K562 (cell line): ENCODE data around the gene LRRC7. TPM values are rescaled to one million over a fixed set of nuclear protein-coding genes. Genes with fewer than 3 reads are reported as not detected.

Experiments
- ATAC-seq: fragments of 200-7000 bp; cut with Tn5 transposase; 3 replicates; pipeline ENCODE4 v1.9.1; 2020; ENCODE audit warnings: moderate library complexity
- BruUV-seq: library from RNA; stranded (reverse); fragments of 400-500 nt; replicated peaks from 2 replicates; lab custom pipeline; 2021; lab: Mats Ljungman, UMichigan
- CTCF ChIA-PET: fragments of 300-600 bp; formaldehyde crosslinking; extraction: SDS; loops from one replicate; lab custom pipeline; 2021; ENCODE audit warnings: low intra/inter-chr PET ratio; lab: Yijun Ruan, JAX
- POLR2A ChIA-PET: fragments of 300-600, 350-650 bp; sonication (Branson Sonifier 250); formaldehyde crosslinking; extraction: SDS; loops from one replicate; lab custom pipeline; 2021; ENCODE audit warnings: antibody characterized with exemption, inconsistent platforms; lab: Yijun Ruan, JAX
- DNase-seq, 4 experiments: peaks; one replicate each; pipeline versions ENCODE4 v3.0.0 to v3.0.0-alpha.2; 2011 to 2018; ENCODE audit warnings: low spot score in 3 of 4, mixed read lengths in 3 of 4; ENCODE audit errors: extremely low read depth in 1 of 4
- FAIRE-seq: peaks from 2 replicates; lab custom pipeline; 2011; peaks lifted over from hg19 to GRCh38; lab: Jason Lieb, UNC
- H2AFZ ChIP-seq: 2 replicates; pipeline ENCODE4 v1.6.0; 2011; ENCODE audit warnings: low read depth, low read length, control low read depth, inconsistent platforms
- H3K27ac ChIP-seq: fragments of 200-600 bp; 3 replicates; pipeline ENCODE4 v1.8.0; 2011; ENCODE audit warnings: low read depth, mild to moderate bottlenecking, control low read depth, inconsistent platforms, low read length, moderate library complexity, mixed read lengths; ENCODE audit errors: extremely low read depth
- H3K27me3 ChIP-seq, 2 experiments: fragments of 300-600 bp in 1 of 2; 2 replicates in 1 of 2; 3 replicates in 1 of 2; pipeline versions ENCODE4 v1.6.0 to v1.8.0; 2011; ENCODE audit warnings: inconsistent platforms in 2 of 2, low read length in 2 of 2, mild to moderate bottlenecking in 1 of 2, mixed read lengths in 1 of 2, moderate library complexity in 1 of 2; ENCODE audit not compliant: control insufficient read depth in 2 of 2, insufficient read depth in 2 of 2
- H3K36me3 ChIP-seq: fragments of 300-600 bp; 3 replicates; pipeline ENCODE4 v1.8.0; 2011; ENCODE audit warnings: mild to moderate bottlenecking, low read length, inconsistent platforms; ENCODE audit not compliant: control insufficient read depth, insufficient read depth
- H3K4me1 ChIP-seq, 2 experiments: fragments of 200-600 bp in 1 of 2; replicated peaks in 1 of 2; 2 replicates in 1 of 2; 3 replicates in 1 of 2; pipeline versions ENCODE4 v1.5.1 to v1.8.0; 2011; ENCODE audit warnings: inconsistent platforms in 2 of 2, low read length in 2 of 2, mild to moderate bottlenecking in 1 of 2, mixed read lengths in 1 of 2, moderate library complexity in 1 of 2; ENCODE audit not compliant: control insufficient read depth in 2 of 2, insufficient read depth in 2 of 2
- H3K4me2 ChIP-seq: 2 replicates; pipeline ENCODE4 v1.6.1; 2011; ENCODE audit warnings: low read length, control low read depth, inconsistent platforms, mixed read lengths; ENCODE audit not compliant: insufficient read depth
- H3K4me3 ChIP-seq: fragments of 200-600 bp; sonication (generic), shearing (Covaris generic); 2 replicates; pipeline ENCODE4 v1.5.1; 2016; ENCODE audit warnings: control low read depth, inconsistent platforms
- H3K79me2 ChIP-seq: fragments of 200-600 bp; 3 replicates; pipeline ENCODE4 v1.8.0; 2011; ENCODE audit warnings: low read length, inconsistent platforms; ENCODE audit not compliant: control insufficient read depth, insufficient read depth
- H3K9ac ChIP-seq, 2 experiments: 2 replicates each; pipeline versions ENCODE4 v1.6.0 to v1.6.1; 2011; ENCODE audit warnings: low read depth in 2 of 2, low read length in 2 of 2, control low read depth in 1 of 2, inconsistent platforms in 1 of 2, mild to moderate bottlenecking in 1 of 2, mixed read lengths in 1 of 2; ENCODE audit not compliant: insufficient read depth in 1 of 2
- H3K9me1 ChIP-seq: one replicate; pipeline ENCODE4 v1.6.0; 2011; ENCODE audit warnings: inconsistent platforms, mild to moderate bottlenecking, low read length, moderate library complexity; ENCODE audit not compliant: control insufficient read depth, insufficient read depth
- H3K9me3 ChIP-seq: replicated peaks from 2 replicates; pipeline ENCODE4 v1.5.1; 2011; ENCODE audit warnings: low read depth, low read length, inconsistent platforms; ENCODE audit not compliant: control insufficient read depth, insufficient read depth
- H4K20me1 ChIP-seq: replicated peaks from 2 replicates; pipeline ENCODE4 v1.6.1; 2011; ENCODE audit warnings: low read length, inconsistent platforms, mixed read lengths; ENCODE audit not compliant: control insufficient read depth, insufficient read depth
- ARHGAP35 ChIP-seq: fragments of 450-650 bp; IDR thresholded peaks from 2 replicates; pipeline ENCODE4 v1.6.1; 2018; ENCODE audit not compliant: partially characterized antibody
- HDGF ChIP-seq: fragments of 450-650 bp; IDR thresholded peaks from 2 replicates; pipeline ENCODE4 v1.6.1; 2016
- MTF1 ChIP-seq: fragments of 250-450 bp; sonication (Bioruptor Pico); IDR thresholded peaks from 2 replicates; pipeline ENCODE4 v1.9.0; 2021; ENCODE audit warnings: moderate library complexity, mild to moderate bottlenecking, inconsistent platforms, borderline replicate concordance
- NFIX ChIP-seq: fragments of 250-450 bp; sonication (Bioruptor Pico); IDR thresholded peaks from 2 replicates; pipeline ENCODE4 v1.4.0; 2020; ENCODE audit warnings: low read depth, mild to moderate bottlenecking, moderate library complexity
- RBFOX2 ChIP-seq: fragments of 200-400 bp; formaldehyde crosslinking; IDR thresholded peaks from 2 replicates; pipeline ENCODE4 v1.6.1; 2017; ENCODE audit warnings: low read depth, mild to moderate bottlenecking, low read length, moderate library complexity
- RUNX1 ChIP-seq: sonication (generic); IDR thresholded peaks from 2 replicates; pipeline ENCODE4 v1.6.1; 2016; ENCODE audit warnings: antibody characterized with exemption, low read depth
- TGIF2 ChIP-seq: sonication (generic); formaldehyde crosslinking; IDR thresholded peaks from 2 replicates; pipeline ENCODE4 v1.8.1; 2022; ENCODE audit warnings: mild to moderate bottlenecking, missing genetic modification reagents, moderate library complexity
- ZKSCAN8 ChIP-seq: fragments of 200-800 bp; sonication (Bioruptor generic); IDR thresholded peaks from 2 replicates; pipeline ENCODE4 v1.6.1; 2016; ENCODE audit warnings: missing genetic modification characterization, missing compliant biosample characterization
- ZNF197 ChIP-seq: fragments of 200-800 bp; sonication (Bioruptor generic); IDR thresholded peaks from 2 replicates; pipeline ENCODE4 v1.6.1; 2016; ENCODE audit warnings: low read depth, missing genetic modification characterization, missing compliant biosample characterization
- ZNF395 ChIP-seq: fragments of 200-800 bp; sonication (Bioruptor generic); IDR thresholded peaks from 2 replicates; pipeline ENCODE4 v1.6.1; 2017; ENCODE audit warnings: missing genetic modification characterization, missing compliant biosample characterization
- ZNF398 ChIP-seq: fragments of 250-450 bp; sonication (Bioruptor Pico); IDR thresholded peaks from 2 replicates; pipeline ENCODE4 v1.8.0; 2021; ENCODE audit warnings: moderate library complexity, mild to moderate bottlenecking, inconsistent platforms
- ZNF449 ChIP-seq: fragments of 250-450 bp; sonication (Bioruptor Pico); IDR thresholded peaks from 2 replicates; pipeline ENCODE4 v1.8.0; 2022; ENCODE audit warnings: moderate library complexity, mild to moderate bottlenecking, inconsistent platforms
- ZNF76 ChIP-seq: fragments of 250-450 bp; sonication (Bioruptor Pico); IDR thresholded peaks from 2 replicates; pipeline ENCODE4 v1.4.0; 2020; ENCODE audit warnings: mild to moderate bottlenecking, moderate library complexity, borderline replicate concordance
- ZNF77 ChIP-seq: fragments of 250-450 bp; sonication (Bioruptor Pico); IDR thresholded peaks from 2 replicates; pipeline ENCODE4 v1.5.0; 2020
- ZNF79 ChIP-seq: fragments of 250-450 bp; sonication (Bioruptor Pico); IDR thresholded peaks from 2 replicates; pipeline ENCODE4 v1.4.0; 2020; ENCODE audit warnings: low read depth, mild to moderate bottlenecking, moderate library complexity
- in situ Hi-C: fragments of 300-500 bp; cut with MboI; formaldehyde crosslinking; loops from 4 replicates; pipeline ENCODE4 v1.15.0; 2018; ENCODE audit warnings: inconsistent platforms, mixed read lengths
- intact Hi-C: fragments of 100-400 bp; cut with micrococcal nuclease; formaldehyde crosslinking; loops from 2 replicates; pipeline ENCODE4 v1.14.2; 2022
- polyA plus RNA-seq, 8 experiments: library from polyadenylated mRNA; depleted of rRNA in 4 of 8; stranded (reverse) in 5 of 8; unstranded in 3 of 8; fragments of >200 nt; fragmentation: Nextera tagmentation in 2 of 8; fragmentation: Illumina TruSeq in 1 of 8; extraction: Ambion mirVana in 2 of 8; extraction: Trizol in 1 of 8; gene quantifications; 2 replicates each; pipeline versions ENCODE4 v1.2.1 to v1.2.3, GENCODE V29; 2011 to 2014; ENCODE audit warnings: inconsistent platforms in 1 of 8, missing spikeins in 1 of 8
- total RNA-seq, 7 experiments: library from RNA; depleted of rRNA in 6 of 7; stranded (reverse); fragments of >200 nt in 6 of 7; fragmentation: Illumina TruSeq in 2 of 7; extraction: Trizol in 2 of 7; gene quantifications; 2 replicates each; pipeline versions ENCODE4 v1.2.1 to v1.2.3, GENCODE V29; 2011 to 2021; ENCODE audit warnings: low replicate concordance in 1 of 7
- TF ChIP-seq, protein P1 (sequence below), 2 experiments: fragments of 200-800 bp in 1 of 2; sonication (Bioruptor generic) in 1 of 2; sonication (generic) in 1 of 2; formaldehyde crosslinking in 1 of 2; IDR thresholded peaks in 1 of 2; conservative IDR thresholded peaks in 1 of 2; 2 replicates each; pipeline versions ENCODE4 v1.5.0 to v1.6.1; 2016 to 2020; ENCODE audit warnings: missing compliant biosample characterization in 1 of 2, missing genetic modification characterization in 1 of 2, missing genetic modification reagents in 1 of 2

Gene LRRC7
- total and polyA plus RNA-seq, 9 of the 15 experiments (the other 6 are each of a cell fraction or from before 2014, with no cell fraction given), result 0.09 to 0.94 (median 0.49) TPM

DNA sequence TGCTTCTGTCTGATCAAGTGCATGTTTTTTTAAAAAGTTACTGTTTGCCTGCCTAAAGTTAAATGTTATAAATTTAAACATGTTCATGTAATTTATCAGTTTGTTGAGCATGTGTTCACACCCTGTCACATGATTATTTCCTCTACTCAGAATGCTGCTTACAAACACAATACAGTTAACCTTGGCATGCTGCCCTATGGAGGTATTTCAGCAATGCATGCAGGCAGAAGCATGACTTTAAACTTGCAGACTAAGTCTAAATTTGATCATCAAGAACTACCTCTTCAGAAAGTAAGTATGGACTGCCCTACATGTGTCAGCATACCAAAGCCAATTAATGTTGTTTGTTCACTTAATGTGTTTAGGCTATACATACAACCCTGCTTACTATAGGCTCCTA lies 476.1 kb downstream of the LRRC7 start:
- BruUV-seq, result no TSS peak
- no peak; the same call in 2 of the 3 replicates for ATAC-seq
- no peaks in the 10 kb centered on the region for H3K9me1 ChIP-seq
- in situ Hi-C loops, result no loop called here
- H3K36me3 ChIP-seq, result no peaks in the 10 kb centered on the region
- peak overlapping the region; percentile 74 for H2AFZ ChIP-seq
- no peaks in the 10 kb centered on the region for H3K79me2 ChIP-seq
- peak in 1 of 4 experiments; percentile 41 for DNase-seq
- no peak for FAIRE-seq
- H4K20me1 ChIP-seq, result no peaks in the 10 kb centered on the region
- no peak overlapping the region for H3K4me2 ChIP-seq
- no peak overlapping the region for H3K9ac ChIP-seq
- H3K27ac ChIP-seq, result peak overlapping the region; percentile 3; the same call in 2 of the 3 replicates
- H3K4me1 ChIP-seq, result peaks cover 0 to 35% of the 10 kb centered on the region in 2 experiments; a peak in 3 of 5 replicates
- POLR2A ChIA-PET, result interaction anchor here (1.0 kb wide), 1 partner anchor 38 kb away, joined by 3 read pairs; no protein-coding TSS in a partner anchor
- no peak overlapping the region for H3K4me3 ChIP-seq
- intact Hi-C loops, result loop anchor here (2.0 kb wide), 1 partner anchor 41 kb away; no protein-coding TSS in a partner anchor
- H3K9me3 ChIP-seq, result no peaks in the 10 kb centered on the region
- H3K27me3 ChIP-seq, result no peaks in the 10 kb centered on the region
- CTCF ChIA-PET, result no interaction called here
- TF ChIP-seq ZKSCAN8 (CRISPR knock-in tag), result peak; percentile 38; the same call in 1 of the 2 replicates
- TF ChIP-seq ZNF395 (CRISPR knock-in tag), result peak; percentile 27; the same call in 1 of the 2 replicates
- TF ChIP-seq HDGF, result no peak
- TF ChIP-seq ZNF76, result 0 out of 2 replicates have a peak, but pooled peaks have one; percentile 45
- TF ChIP-seq ZNF197 (CRISPR knock-in tag), result 0 out of 2 replicates have a peak, but pooled peaks have one; percentile 25
- peak; percentile 7; the same call in 1 of the 2 replicates for TF ChIP-seq NFIX (CRISPR knock-in tag)
- TF ChIP-seq RUNX1, result no peak
- peak; percentile 62; the same call in 1 of the 2 replicates for TF ChIP-seq ZNF449
- TF ChIP-seq ARHGAP35, result no peak
- no peak for TF ChIP-seq TGIF2 (CRISPR knock-in tag)
- TF ChIP-seq ZNF79 (CRISPR knock-in tag), result 0 out of 2 replicates have a peak, but pooled peaks have one; percentile 39
- no peak for TF ChIP-seq ZNF398 (CRISPR knock-in tag)
- TF ChIP-seq RBFOX2, result no peak
- TF ChIP-seq ZNF77 (CRISPR knock-in tag), result no peak
- TF ChIP-seq MTF1 (CRISPR knock-in tag), result no peak
- TF ChIP-seq, protein P1, sequence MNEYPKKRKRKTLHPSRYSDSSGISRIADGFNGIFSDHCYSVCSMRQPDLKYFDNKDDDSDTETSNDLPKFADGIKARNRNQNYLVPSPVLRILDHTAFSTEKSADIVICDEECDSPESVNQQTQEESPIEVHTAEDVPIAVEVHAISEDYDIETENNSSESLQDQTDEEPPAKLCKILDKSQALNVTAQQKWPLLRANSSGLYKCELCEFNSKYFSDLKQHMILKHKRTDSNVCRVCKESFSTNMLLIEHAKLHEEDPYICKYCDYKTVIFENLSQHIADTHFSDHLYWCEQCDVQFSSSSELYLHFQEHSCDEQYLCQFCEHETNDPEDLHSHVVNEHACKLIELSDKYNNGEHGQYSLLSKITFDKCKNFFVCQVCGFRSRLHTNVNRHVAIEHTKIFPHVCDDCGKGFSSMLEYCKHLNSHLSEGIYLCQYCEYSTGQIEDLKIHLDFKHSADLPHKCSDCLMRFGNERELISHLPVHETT (CRISPR knock-in tag; conservative IDR thresholded peaks at IDR 0.05 in 1 of 2, IDR thresholded peaks at IDR 0.05 in 1 of 2), result no peak
